Epithelial cell of proximal tubule (primary cell): ENCODE data around the gene SLC26A11. TPM values are rescaled to one million over a fixed set of nuclear protein-coding genes. Genes with fewer than 3 reads are reported as not detected.

ENCODE experiments used
- DNase-seq: peaks from one replicate; pipeline ENCODE4 v3.0.0-alpha.2; 2011; ENCODE audit warnings: low read depth
- H3K4me3 ChIP-seq: 2 replicates; pipeline ENCODE4 v1.5.1; 2011; ENCODE audit warnings: low read depth, mild to moderate bottlenecking, low read length
- CTCF ChIP-seq: conservative IDR thresholded peaks from 2 replicates; pipeline ENCODE4 v1.5.1; 2012; ENCODE audit warnings: low read depth, mild to moderate bottlenecking, low read length
- total RNA-seq: library from RNA; depleted of rRNA; stranded (reverse); fragments of >200 nt; gene quantifications from 2 replicates; pipeline ENCODE4 v1.2.3, GENCODE V29; 2015

SLC26A11 gene
- total RNA-seq, 1 donor from 2014 or later: 7.6 TPM

- no peak for TF ChIP-seq CTCF
- H3K4me3 ChIP-seq: no peak overlapping the region
- DNase-seq: no peak
These were observed 26.5 kb downstream of the SLC26A11 start for GRCh38 chr17:80246726-80247125.

GRCh38 chr17:80247561-80247960, 27.3 kb downstream of the SLC26A11 start:
- no peak for TF ChIP-seq CTCF
- DNase-seq: no peak
- H3K4me3 ChIP-seq: no peak overlapping the region

- no peak overlapping the region for H3K4me3 ChIP-seq
- no peak for TF ChIP-seq CTCF
- no peak for DNase-seq
These were observed 28.0 kb downstream of the SLC26A11 start for GRCh38 chr17:80248001-80248893.

GRCh38 chr17:80248894-80249710, 28.9 kb downstream of the SLC26A11 start:
- no peak overlapping the region for H3K4me3 ChIP-seq
- TF ChIP-seq CTCF: no peak
- DNase-seq: no peak

GRCh38 chr17:80251966-80252365, 31.7 kb downstream of the SLC26A11 start:
- H3K4me3 ChIP-seq: no peak overlapping the region
- no peak for TF ChIP-seq CTCF
- DNase-seq: no peak

GRCh38 chr17:80252871-80253270, 32.6 kb downstream of the SLC26A11 start:
- H3K4me3 ChIP-seq: no peak overlapping the region
- DNase-seq: no peak
- peak; percentile 71 for TF ChIP-seq CTCF
